Neural cell (in vitro differentiated cells): Measurements from ENCODE around the gene TMEM147. TPM values are rescaled to one million over a fixed set of nuclear protein-coding genes. Genes with fewer than 3 reads are reported as not detected.

Experiments used
- H2AFZ ChIP-seq: fragments of 200-600, 300-800 bp; sonication (generic), shearing (Covaris generic); 2 replicates; pipeline ENCODE4 v1.6.0; 2014; ENCODE audit warnings: low read depth, mild to moderate bottlenecking, antibody characterized with exemption, low read length, moderate library complexity
- H3F3A ChIP-seq: fragments of 200-600 bp; shearing (Covaris generic); 2 replicates; pipeline ENCODE4 v1.6.1; 2016; ENCODE audit warnings: mild to moderate bottlenecking, moderate library complexity, mixed read lengths, antibody characterized with exemption, low read length; ENCODE audit not compliant: insufficient read depth, poor library complexity, severe bottlenecking
- H3K27ac ChIP-seq: fragments of 200-600, 300-800 bp; sonication (generic), shearing (Covaris generic); 2 replicates; pipeline ENCODE4 v1.5.1; 2014; ENCODE audit warnings: mild to moderate bottlenecking, low read length, moderate library complexity
- H3K27me3 ChIP-seq: fragments of 300-800, 200-600 bp; sonication (generic), shearing (Covaris generic); 2 replicates; pipeline ENCODE4 v1.6.0; 2014; ENCODE audit warnings: mild to moderate bottlenecking, low read depth, low read length, moderate library complexity; ENCODE audit not compliant: insufficient read depth
- H3K36me3 ChIP-seq: fragments of 300-800, 200-600 bp; sonication (generic), shearing (Covaris generic); 2 replicates; pipeline ENCODE4 v1.5.1; 2014; ENCODE audit warnings: mild to moderate bottlenecking, antibody characterized with exemption, low read length, moderate library complexity; ENCODE audit not compliant: insufficient read depth
- H3K4me2 ChIP-seq: fragments of 300-800, 200-600 bp; sonication (generic), shearing (Covaris generic); 2 replicates; pipeline ENCODE4 v1.6.0; 2014; ENCODE audit warnings: mild to moderate bottlenecking, low read length
- H3K4me3 ChIP-seq: fragments of 300-800, 200-600 bp; sonication (generic), shearing (Covaris generic); 2 replicates; pipeline ENCODE4 v1.5.1; 2014; ENCODE audit warnings: mild to moderate bottlenecking, low read length, moderate library complexity
- H3K79me2 ChIP-seq: fragments of 200-600 bp; shearing (Covaris generic); replicated peaks from 2 replicates; pipeline ENCODE4 v1.6.0; 2014; ENCODE audit warnings: mild to moderate bottlenecking, low read length, moderate library complexity; ENCODE audit not compliant: insufficient read depth
- H3K9ac ChIP-seq: fragments of 300-800, 200-600 bp; sonication (generic), shearing (Covaris generic); 2 replicates; pipeline ENCODE4 v1.6.1; 2016; ENCODE audit warnings: mild to moderate bottlenecking, low read length, mixed read lengths
- H3K9me2 ChIP-seq: fragments of 200-600 bp; shearing (Covaris generic); 2 replicates; pipeline ENCODE4 v1.6.1; 2016; ENCODE audit warnings: mild to moderate bottlenecking, low read length, mixed read lengths; ENCODE audit not compliant: insufficient read depth
- H3K9me3 ChIP-seq: fragments of 200-600, 300-800 bp; sonication (generic), shearing (Covaris generic); 2 replicates; pipeline ENCODE4 v1.6.1; 2016; ENCODE audit warnings: mild to moderate bottlenecking, mixed run types, low read length, moderate library complexity, mixed read lengths
- H4K20me1 ChIP-seq: fragments of 200-600 bp; shearing (Covaris generic); 2 replicates; pipeline ENCODE4 v1.6.1; 2016; ENCODE audit warnings: mild to moderate bottlenecking, mixed run types; ENCODE audit not compliant: insufficient read depth
- EP300 ChIP-seq: fragments of 450-650 bp; conservative IDR thresholded peaks from 2 replicates; pipeline ENCODE4 v1.6.1; 2014; ENCODE audit warnings: antibody characterized with exemption, mild to moderate bottlenecking, moderate library complexity; ENCODE audit not compliant: poor library complexity, severe bottlenecking
- EZH2 ChIP-seq: fragments of 200-600, 300-800 bp; shearing (Covaris generic), sonication (generic); IDR thresholded peaks from 2 replicates; pipeline ENCODE4 v1.6.1; 2014; ENCODE audit warnings: antibody characterized with exemption, low read length, borderline replicate concordance, mild to moderate bottlenecking; ENCODE audit not compliant: insufficient read depth, poor library complexity, severe bottlenecking
- MXI1 ChIP-seq: fragments of 450-650 bp; conservative IDR thresholded peaks from 2 replicates; pipeline ENCODE4 v1.6.1; 2014; ENCODE audit warnings: antibody characterized with exemption, mild to moderate bottlenecking; ENCODE audit not compliant: poor library complexity, severe bottlenecking
- POLR2AphosphoS5 ChIP-seq: IDR thresholded peaks from 2 replicates; pipeline ENCODE4 v1.6.1; 2012
- RAD21 ChIP-seq: fragments of 450-650 bp; conservative IDR thresholded peaks from 2 replicates; pipeline ENCODE4 v1.6.1; 2014; ENCODE audit warnings: antibody characterized with exemption, mild to moderate bottlenecking, moderate library complexity
- SMC3 ChIP-seq: fragments of 450-650 bp; conservative IDR thresholded peaks from 2 replicates; pipeline ENCODE4 v1.6.1; 2014; ENCODE audit warnings: antibody characterized with exemption, mild to moderate bottlenecking, moderate library complexity; ENCODE audit not compliant: poor library complexity
- TAF1 ChIP-seq: IDR thresholded peaks from 2 replicates; pipeline ENCODE4 v1.6.1; 2012; ENCODE audit warnings: low read depth
- polyA plus RNA-seq: library from polyadenylated mRNA; depleted of rRNA; stranded (reverse); fragments of >200 nt; gene quantifications from 2 replicates; pipeline ENCODE4 v1.2.3, GENCODE V29; 2014
- TF ChIP-seq, protein P1 (sequence below): fragments of 450-650 bp; IDR thresholded peaks from 2 replicates; pipeline ENCODE4 v1.5.1; 2014; ENCODE audit warnings: antibody characterized with exemption, mild to moderate bottlenecking, moderate library complexity; ENCODE audit not compliant: poor library complexity, severe bottlenecking
- TF ChIP-seq, protein P2 (sequence below): IDR thresholded peaks from 2 replicates; pipeline ENCODE4 v1.6.1; 2012; ENCODE audit warnings: borderline replicate concordance

The TMEM147 gene
- polyA plus RNA-seq, 1 donor from 2014 or later, result 106 TPM

- no peaks in the 10 kb centered on the region for H3K79me2 ChIP-seq
- H4K20me1 ChIP-seq, result no peaks in the 10 kb centered on the region
- no peak overlapping the region for H3K4me2 ChIP-seq
- no peak for TF ChIP-seq TAF1
- no peak overlapping the region for H3K27ac ChIP-seq
- no peak overlapping the region for H2AFZ ChIP-seq
- no peaks in the 10 kb centered on the region for H3K27me3 ChIP-seq
- no peaks in the 10 kb centered on the region for H3F3A ChIP-seq
- H3K36me3 ChIP-seq, result no peaks in the 10 kb centered on the region
- H3K9me2 ChIP-seq, result no peaks in the 10 kb centered on the region
- H3K9ac ChIP-seq, result no peak overlapping the region
- H3K4me3 ChIP-seq, result no peak overlapping the region
- H3K9me3 ChIP-seq, result no peaks in the 10 kb centered on the region
These were observed 44.8 kb upstream of the TMEM147 start for GRCh38 chr19:35500611-35501010.

DNA sequence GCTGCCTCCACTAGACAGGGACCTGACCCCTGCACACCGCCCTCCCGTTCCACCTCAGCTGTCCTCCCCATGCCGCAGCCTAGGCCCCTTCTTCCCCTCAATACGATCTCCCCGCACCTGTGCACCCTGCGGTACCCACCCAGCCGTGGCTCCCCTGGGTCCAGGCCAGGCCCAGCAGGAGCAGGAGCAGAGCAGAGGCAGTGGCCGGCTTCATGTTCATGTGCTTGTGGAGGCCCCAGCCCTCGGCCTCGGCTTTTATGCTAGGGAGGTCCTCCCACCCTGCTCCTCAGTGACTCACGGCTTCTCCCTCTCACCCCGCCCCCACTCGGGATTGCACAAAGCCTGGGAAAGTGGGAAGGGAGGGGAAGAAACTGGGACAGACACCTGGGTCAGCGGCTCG is 43.7 kb upstream of the TMEM147 start:
- no peaks in the 10 kb centered on the region for H3K27me3 ChIP-seq
- no peaks in the 10 kb centered on the region for H3K36me3 ChIP-seq
- TF ChIP-seq MXI1 (no peak), EZH2 (no peak), SMC3 (no peak), TAF1 (no peak), POLR2AphosphoS5 (no peak), EP300 (no peak), RAD21 (no peak)
- TF ChIP-seq, protein P1, sequence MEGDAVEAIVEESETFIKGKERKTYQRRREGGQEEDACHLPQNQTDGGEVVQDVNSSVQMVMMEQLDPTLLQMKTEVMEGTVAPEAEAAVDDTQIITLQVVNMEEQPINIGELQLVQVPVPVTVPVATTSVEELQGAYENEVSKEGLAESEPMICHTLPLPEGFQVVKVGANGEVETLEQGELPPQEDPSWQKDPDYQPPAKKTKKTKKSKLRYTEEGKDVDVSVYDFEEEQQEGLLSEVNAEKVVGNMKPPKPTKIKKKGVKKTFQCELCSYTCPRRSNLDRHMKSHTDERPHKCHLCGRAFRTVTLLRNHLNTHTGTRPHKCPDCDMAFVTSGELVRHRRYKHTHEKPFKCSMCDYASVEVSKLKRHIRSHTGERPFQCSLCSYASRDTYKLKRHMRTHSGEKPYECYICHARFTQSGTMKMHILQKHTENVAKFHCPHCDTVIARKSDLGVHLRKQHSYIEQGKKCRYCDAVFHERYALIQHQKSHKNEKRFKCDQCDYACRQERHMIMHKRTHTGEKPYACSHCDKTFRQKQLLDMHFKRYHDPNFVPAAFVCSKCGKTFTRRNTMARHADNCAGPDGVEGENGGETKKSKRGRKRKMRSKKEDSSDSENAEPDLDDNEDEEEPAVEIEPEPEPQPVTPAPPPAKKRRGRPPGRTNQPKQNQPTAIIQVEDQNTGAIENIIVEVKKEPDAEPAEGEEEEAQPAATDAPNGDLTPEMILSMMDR, result no peak
- TF ChIP-seq, protein P2, sequence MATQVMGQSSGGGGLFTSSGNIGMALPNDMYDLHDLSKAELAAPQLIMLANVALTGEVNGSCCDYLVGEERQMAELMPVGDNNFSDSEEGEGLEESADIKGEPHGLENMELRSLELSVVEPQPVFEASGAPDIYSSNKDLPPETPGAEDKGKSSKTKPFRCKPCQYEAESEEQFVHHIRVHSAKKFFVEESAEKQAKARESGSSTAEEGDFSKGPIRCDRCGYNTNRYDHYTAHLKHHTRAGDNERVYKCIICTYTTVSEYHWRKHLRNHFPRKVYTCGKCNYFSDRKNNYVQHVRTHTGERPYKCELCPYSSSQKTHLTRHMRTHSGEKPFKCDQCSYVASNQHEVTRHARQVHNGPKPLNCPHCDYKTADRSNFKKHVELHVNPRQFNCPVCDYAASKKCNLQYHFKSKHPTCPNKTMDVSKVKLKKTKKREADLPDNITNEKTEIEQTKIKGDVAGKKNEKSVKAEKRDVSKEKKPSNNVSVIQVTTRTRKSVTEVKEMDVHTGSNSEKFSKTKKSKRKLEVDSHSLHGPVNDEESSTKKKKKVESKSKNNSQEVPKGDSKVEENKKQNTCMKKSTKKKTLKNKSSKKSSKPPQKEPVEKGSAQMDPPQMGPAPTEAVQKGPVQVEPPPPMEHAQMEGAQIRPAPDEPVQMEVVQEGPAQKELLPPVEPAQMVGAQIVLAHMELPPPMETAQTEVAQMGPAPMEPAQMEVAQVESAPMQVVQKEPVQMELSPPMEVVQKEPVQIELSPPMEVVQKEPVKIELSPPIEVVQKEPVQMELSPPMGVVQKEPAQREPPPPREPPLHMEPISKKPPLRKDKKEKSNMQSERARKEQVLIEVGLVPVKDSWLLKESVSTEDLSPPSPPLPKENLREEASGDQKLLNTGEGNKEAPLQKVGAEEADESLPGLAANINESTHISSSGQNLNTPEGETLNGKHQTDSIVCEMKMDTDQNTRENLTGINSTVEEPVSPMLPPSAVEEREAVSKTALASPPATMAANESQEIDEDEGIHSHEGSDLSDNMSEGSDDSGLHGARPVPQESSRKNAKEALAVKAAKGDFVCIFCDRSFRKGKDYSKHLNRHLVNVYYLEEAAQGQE, result no peak
- no peaks in the 10 kb centered on the region for H3K9me3 ChIP-seq
- H2AFZ ChIP-seq, result no peak overlapping the region
- H3K9ac ChIP-seq, result no peak overlapping the region
- no peaks in the 10 kb centered on the region for H3K9me2 ChIP-seq
- no peaks in the 10 kb centered on the region for H4K20me1 ChIP-seq
- no peaks in the 10 kb centered on the region for H3K79me2 ChIP-seq
- H3K27ac ChIP-seq, result no peak overlapping the region
- H3F3A ChIP-seq, result no peaks in the 10 kb centered on the region
- H3K4me2 ChIP-seq, result no peak overlapping the region
- H3K4me3 ChIP-seq, result no peak overlapping the region

DNA sequence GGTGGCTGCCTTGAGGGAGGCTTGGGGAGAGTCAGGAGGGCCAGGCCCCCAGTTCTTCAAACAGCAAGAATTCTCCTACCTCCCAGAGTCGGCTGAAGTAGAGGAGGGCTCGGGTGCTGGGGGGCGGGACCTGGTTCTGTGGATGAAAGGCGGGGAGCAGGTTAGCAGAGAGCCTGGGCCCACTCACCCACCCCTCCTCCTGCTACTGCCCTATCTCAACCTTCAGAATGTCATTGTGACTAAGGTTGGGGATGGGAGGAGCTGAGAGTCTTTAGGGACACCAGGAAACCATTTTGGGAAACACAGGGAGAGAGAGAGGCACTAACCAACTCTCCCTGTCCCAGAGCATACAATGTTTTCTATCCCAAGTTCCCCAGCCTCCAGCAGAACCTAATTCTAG is 42.7 kb upstream of the TMEM147 start:
- Histone ChIP-seq H3K27me3 (no peaks in the 10 kb centered on the region), H3K9me2 (no peaks in the 10 kb centered on the region), H3K27ac (no peak overlapping the region), H3K79me2 (no peaks in the 10 kb centered on the region), H3K9ac (no peak overlapping the region), H3F3A (no peaks in the 10 kb centered on the region), H3K4me2 (no peak overlapping the region), H2AFZ (no peak overlapping the region), H3K9me3 (no peaks in the 10 kb centered on the region), H3K4me3 (no peak overlapping the region), H4K20me1 (no peaks in the 10 kb centered on the region), H3K36me3 (no peaks in the 10 kb centered on the region)
- no peak for TF ChIP-seq EZH2
- TF ChIP-seq RAD21, result no peak
- TF ChIP-seq POLR2AphosphoS5, result no peak
- TF ChIP-seq TAF1, result no peak
- TF ChIP-seq, protein P2, result no peak
- TF ChIP-seq MXI1, result no peak
- no peak for TF ChIP-seq EP300
- TF ChIP-seq SMC3, result no peak
- TF ChIP-seq, protein P1, result no peak
